Testis (tissue), 2 donors: ENCODE data around the gene HOXC6.

ENCODE experiments used
- POLR2A ChIP-seq: fragments of 450-650 bp; IDR thresholded peaks from one replicate; pipeline ENCODE4 v1.6.1; 2017; ENCODE audit warnings: antibody characterized with exemption, mild to moderate bottlenecking, moderate library complexity
- TF ChIP-seq, protein P1 (sequence below), 3 experiments: fragments of 450-650 bp in 2 of 3; fragments of 200-600 bp in 1 of 3; sonication (generic) in 1 of 3; IDR thresholded peaks; one replicate each; pipeline ENCODE4 v1.5.1; 2016 to 2019; ENCODE audit warnings: antibody characterized with exemption in 3 of 3, mild to moderate bottlenecking in 2 of 3, moderate library complexity in 1 of 3

DNA sequence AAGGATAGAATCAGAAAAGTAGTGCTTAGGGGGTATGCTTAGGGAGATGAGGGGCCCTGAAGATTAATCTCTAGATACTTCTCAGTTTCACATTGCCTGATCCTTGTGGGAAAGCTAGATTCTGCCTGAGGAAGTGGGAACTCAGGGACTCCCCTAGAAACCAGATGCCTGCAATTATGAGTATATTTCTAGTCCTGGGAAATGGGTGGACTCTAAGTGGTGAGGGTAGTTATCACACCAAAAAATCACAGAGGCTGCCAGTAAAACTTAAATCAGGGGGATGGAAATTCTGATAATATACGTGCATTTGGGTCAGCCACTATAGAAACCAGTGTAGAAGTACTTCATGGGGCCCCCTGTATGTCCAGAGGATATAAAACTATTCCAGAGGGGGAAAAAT is 43.7 kb downstream of the HOXC6 start:
- TF ChIP-seq, protein P1, sequence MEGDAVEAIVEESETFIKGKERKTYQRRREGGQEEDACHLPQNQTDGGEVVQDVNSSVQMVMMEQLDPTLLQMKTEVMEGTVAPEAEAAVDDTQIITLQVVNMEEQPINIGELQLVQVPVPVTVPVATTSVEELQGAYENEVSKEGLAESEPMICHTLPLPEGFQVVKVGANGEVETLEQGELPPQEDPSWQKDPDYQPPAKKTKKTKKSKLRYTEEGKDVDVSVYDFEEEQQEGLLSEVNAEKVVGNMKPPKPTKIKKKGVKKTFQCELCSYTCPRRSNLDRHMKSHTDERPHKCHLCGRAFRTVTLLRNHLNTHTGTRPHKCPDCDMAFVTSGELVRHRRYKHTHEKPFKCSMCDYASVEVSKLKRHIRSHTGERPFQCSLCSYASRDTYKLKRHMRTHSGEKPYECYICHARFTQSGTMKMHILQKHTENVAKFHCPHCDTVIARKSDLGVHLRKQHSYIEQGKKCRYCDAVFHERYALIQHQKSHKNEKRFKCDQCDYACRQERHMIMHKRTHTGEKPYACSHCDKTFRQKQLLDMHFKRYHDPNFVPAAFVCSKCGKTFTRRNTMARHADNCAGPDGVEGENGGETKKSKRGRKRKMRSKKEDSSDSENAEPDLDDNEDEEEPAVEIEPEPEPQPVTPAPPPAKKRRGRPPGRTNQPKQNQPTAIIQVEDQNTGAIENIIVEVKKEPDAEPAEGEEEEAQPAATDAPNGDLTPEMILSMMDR (IDR thresholded peaks at IDR 0.05) = no peak
- no peak for TF ChIP-seq POLR2A
